Mucosa of rectum (tissue), 2 donors: ENCODE results near the gene FYB1.

Experiments used
- H3K27ac ChIP-seq, 2 donors: one replicate each; pipeline ENCODE4 v1.7.0; 2013; ENCODE audit warnings: inconsistent platforms in 2 of 2, low read depth in 2 of 2, low read length in 2 of 2
- H3K27me3 ChIP-seq, 2 donors: one replicate each; pipeline ENCODE4 v1.7.0; 2013; ENCODE audit warnings: low read length in 2 of 2; ENCODE audit not compliant: control insufficient read depth in 2 of 2, insufficient read depth in 2 of 2
- H3K36me3 ChIP-seq, 2 donors: one replicate each; pipeline ENCODE4 v1.7.0; 2013; ENCODE audit warnings: low read length in 2 of 2; ENCODE audit not compliant: control insufficient read depth in 2 of 2, insufficient read depth in 2 of 2
- H3K4me1 ChIP-seq, 2 donors: one replicate each; pipeline ENCODE4 v1.7.0; 2013; ENCODE audit warnings: low read length in 2 of 2, mild to moderate bottlenecking in 1 of 2; ENCODE audit not compliant: control insufficient read depth in 2 of 2, insufficient read depth in 2 of 2
- H3K4me3 ChIP-seq, 2 donors: one replicate each; pipeline ENCODE4 v1.7.0; 2013; ENCODE audit warnings: low read length in 2 of 2
- H3K9ac ChIP-seq, 2 donors: one replicate each; pipeline ENCODE4 v1.7.0; 2013; ENCODE audit warnings: low read length in 2 of 2, low read depth in 1 of 2, mild to moderate bottlenecking in 1 of 2
- H3K9me3 ChIP-seq, 2 donors: one replicate each; pipeline ENCODE4 v1.7.0; 2013; ENCODE audit warnings: low read length in 2 of 2; ENCODE audit not compliant: control insufficient read depth in 2 of 2
- donor health status: healthy.
- donor health status: Normal muscosa, but diverticular disease.

Gene FYB1

DNA sequence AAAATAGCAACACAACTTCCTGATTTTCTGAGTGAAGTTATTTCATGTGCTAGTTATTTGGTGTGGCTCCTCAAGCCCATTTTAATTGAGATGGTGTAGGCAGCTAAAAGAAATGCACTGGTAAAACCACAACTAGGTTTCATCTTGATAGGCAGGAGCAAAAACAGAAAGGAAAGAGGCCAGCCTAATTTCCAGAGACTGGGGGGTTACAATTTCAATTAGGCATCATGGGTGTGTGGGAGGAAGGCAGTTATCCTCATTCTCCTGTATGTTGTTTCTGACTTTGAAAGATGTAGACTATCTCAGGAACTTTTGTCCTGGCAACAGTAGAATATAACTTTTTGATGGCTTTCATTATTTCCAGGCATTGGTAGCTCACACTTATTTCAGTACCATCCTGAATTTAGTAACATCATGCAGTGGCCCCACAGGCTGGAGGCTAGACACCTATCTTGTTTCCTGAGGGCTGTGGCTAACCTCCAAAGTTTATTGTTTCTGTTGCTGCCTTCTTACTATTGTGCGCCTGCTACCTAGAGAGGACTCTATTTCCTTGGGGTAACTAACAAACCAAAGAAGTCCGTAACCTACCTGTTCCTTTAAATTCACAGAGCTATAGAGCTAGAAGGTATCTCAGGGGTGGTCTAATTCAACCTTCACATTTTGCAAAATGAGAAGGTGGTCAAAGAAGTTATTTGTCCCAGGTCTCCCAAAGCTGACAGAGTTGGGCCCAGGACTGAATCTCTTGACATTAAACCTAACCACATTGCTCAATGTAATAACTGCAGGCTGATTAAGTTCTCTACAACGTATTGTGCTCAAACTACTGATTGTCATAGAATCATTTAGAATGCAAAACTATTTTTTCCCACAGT is 42.4 kb downstream of the FYB1 start:
- H3K9me3 ChIP-seq = no peaks in the 10 kb centered on the region
- H3K9ac ChIP-seq = no peak overlapping the region
- no peaks in the 10 kb centered on the region for H3K27me3 ChIP-seq
- H3K4me3 ChIP-seq = no peak overlapping the region
- H3K27ac ChIP-seq = peak overlapping the region in 1 of 2 donors; percentile 69
- no peaks in the 10 kb centered on the region for H3K4me1 ChIP-seq
- H3K36me3 ChIP-seq = no peaks in the 10 kb centered on the region

DNA sequence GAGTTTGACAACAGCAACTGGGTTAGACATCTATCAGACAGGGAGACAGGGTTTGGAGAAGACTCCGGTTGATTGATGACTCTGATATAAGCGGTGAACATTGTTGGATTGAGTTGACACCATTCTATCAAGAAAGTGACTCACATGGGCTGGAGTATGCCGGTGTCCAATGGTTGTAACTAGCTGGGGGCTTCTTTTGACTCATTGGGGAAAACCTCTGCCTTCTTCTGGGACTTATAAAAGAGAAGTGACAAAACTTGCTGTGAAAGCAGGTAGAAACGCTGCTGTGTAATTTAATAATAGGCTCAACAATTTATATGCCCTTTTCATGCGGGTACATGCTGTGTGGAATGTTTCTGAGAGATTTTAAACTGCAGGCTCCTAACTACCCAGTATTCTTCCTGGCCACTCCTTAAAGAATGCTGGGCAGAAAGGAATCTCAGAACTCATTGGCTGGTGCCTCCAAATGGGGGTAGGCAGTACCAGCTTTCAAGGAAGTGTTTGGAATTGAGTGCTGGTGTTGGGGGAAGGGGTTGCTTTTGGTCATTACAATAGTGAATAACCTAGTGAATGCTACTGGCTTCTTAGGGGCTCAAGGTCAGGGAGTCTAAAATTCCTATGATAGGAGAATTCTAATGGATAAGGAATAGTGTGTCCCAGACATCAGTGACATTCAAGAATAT is 43.9 kb downstream of the FYB1 start:
- H3K27ac ChIP-seq = peak overlapping the region; percentile 23 to 41

DNA sequence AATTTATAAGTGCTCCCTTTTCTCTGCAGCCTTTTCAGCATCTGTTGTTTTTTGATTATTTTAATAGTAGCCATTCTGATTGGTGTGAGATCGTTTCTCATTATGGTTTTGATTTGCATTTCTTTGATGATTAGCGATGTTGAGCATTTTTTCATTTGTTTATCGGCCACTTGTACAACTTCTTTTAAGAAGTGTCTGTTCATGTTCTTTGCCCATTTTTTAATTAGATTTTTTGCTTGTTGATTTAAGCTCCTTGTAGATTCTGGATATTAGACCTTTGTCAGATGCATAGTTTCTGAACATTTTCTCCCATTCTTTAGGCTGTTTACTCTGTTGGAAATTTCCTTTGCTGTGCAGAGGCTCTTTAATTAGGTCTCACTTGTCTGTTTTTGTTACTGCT is 46.3 kb downstream of the FYB1 start:
- Histone ChIP-seq H3K9me3 (no peaks in the 10 kb centered on the region), H3K27me3 (no peaks in the 10 kb centered on the region), H3K36me3 (no peaks in the 10 kb centered on the region), H3K27ac (no peak overlapping the region), H3K4me3 (no peak overlapping the region), H3K9ac (no peak overlapping the region), H3K4me1 (no peaks in the 10 kb centered on the region)

More for the DNA sequence above, 43.9 kb downstream of the FYB1 start:
- no peaks in the 10 kb centered on the region for H3K27me3 ChIP-seq
- no peaks in the 10 kb centered on the region for H3K9me3 ChIP-seq
- H3K9ac ChIP-seq = no peak overlapping the region
- H3K4me3 ChIP-seq = no peak overlapping the region
- H3K36me3 ChIP-seq = no peaks in the 10 kb centered on the region
- H3K4me1 ChIP-seq = no peaks in the 10 kb centered on the region

DNA sequence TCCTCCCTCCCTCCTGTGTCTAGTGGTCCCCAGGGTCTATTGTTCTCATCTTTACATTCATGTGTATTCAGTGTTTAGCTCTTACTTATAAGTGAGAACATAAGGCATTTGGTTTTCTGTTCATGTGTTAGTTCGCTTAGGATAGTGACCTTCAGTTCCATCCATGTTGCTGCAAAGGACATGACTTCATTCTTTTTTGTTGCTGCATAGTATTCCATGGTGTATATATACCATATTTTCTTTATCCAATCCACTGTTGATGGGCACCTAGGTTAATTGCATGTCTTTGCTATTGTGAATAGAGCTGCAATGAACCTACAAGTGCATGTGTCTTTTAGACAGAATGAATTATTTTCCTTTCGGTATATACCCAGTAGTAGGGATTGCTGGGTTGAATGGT is 46.8 kb downstream of the FYB1 start:
- Histone ChIP-seq H3K9ac (no peak overlapping the region), H3K36me3 (no peaks in the 10 kb centered on the region), H3K4me1 (no peaks in the 10 kb centered on the region), H3K4me3 (no peak overlapping the region), H3K27me3 (no peaks in the 10 kb centered on the region), H3K27ac (no peak overlapping the region), H3K9me3 (no peaks in the 10 kb centered on the region)

DNA sequence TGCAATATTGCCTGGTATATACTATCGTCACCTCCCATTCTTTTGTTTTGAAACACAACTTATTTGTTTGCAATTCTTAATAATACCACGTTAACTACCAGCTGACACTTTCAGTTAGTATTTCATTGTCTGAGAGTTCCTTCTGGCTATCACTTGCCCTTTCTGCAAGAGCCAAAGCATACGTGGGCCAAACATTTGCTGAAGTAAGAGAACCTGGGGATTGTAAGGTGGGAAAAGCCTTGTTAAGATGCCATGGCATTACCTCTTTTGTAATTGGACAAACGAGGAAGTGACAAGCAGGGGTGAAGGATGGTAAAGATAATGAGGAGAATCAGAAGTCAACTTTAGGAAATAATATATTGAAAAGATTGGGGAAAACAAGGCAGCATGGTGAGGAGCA is 47.7 kb downstream of the FYB1 start:
- Histone ChIP-seq H3K27ac (no peak overlapping the region), H3K36me3 (no peaks in the 10 kb centered on the region), H3K4me3 (no peak overlapping the region), H3K4me1 (no peaks in the 10 kb centered on the region), H3K27me3 (no peaks in the 10 kb centered on the region), H3K9ac (no peak overlapping the region), H3K9me3 (no peaks in the 10 kb centered on the region)

DNA sequence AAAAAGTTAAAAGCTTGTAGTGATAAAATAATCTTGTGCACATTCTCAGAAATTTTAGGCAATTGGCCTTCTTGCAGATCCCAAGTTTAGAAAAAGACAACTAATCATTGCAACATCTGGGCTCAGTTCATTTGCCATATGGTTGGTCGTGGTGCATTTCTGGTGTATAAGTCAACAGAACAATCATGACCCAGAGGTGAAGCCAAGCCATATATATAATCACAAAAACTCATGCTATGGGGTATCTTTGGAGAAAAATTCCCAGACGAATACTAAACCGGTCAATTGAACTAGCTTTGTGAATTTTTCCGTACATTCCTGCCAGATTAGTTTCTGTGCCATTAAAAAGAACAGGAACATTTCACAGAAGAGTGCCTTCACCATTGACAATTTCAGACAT is 50.3 kb downstream of the FYB1 start:
- H3K9me3 ChIP-seq = no peaks in the 10 kb centered on the region
- H3K4me1 ChIP-seq = no peaks in the 10 kb centered on the region
- H3K4me3 ChIP-seq = no peak overlapping the region
- no peak overlapping the region for H3K9ac ChIP-seq
- H3K27ac ChIP-seq = no peak overlapping the region
- no peaks in the 10 kb centered on the region for H3K27me3 ChIP-seq
- H3K36me3 ChIP-seq = no peaks in the 10 kb centered on the region

DNA sequence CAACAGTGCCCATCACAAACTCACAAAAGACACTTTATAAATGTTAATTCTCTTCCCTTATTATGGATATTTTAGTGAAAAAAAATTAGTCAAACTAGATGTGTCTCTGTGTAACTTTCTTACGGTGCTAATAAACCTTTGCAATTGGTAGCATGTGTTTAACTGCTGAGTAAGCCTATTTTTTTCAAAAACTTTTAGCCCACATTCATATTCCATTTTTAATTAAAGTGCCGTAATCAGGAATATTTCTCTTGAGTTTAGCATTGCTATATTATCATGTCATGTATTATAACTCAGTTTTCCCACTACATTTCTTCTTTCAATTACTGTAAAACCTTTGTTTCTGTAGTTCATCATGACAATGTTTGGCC is 51.4 kb downstream of the FYB1 start:
- no peak overlapping the region for H3K9ac ChIP-seq
- no peaks in the 10 kb centered on the region for H3K4me1 ChIP-seq
- H3K27me3 ChIP-seq = no peaks in the 10 kb centered on the region
- H3K36me3 ChIP-seq = no peaks in the 10 kb centered on the region
- H3K4me3 ChIP-seq = no peak overlapping the region
- no peaks in the 10 kb centered on the region for H3K9me3 ChIP-seq
- no peak overlapping the region for H3K27ac ChIP-seq

DNA sequence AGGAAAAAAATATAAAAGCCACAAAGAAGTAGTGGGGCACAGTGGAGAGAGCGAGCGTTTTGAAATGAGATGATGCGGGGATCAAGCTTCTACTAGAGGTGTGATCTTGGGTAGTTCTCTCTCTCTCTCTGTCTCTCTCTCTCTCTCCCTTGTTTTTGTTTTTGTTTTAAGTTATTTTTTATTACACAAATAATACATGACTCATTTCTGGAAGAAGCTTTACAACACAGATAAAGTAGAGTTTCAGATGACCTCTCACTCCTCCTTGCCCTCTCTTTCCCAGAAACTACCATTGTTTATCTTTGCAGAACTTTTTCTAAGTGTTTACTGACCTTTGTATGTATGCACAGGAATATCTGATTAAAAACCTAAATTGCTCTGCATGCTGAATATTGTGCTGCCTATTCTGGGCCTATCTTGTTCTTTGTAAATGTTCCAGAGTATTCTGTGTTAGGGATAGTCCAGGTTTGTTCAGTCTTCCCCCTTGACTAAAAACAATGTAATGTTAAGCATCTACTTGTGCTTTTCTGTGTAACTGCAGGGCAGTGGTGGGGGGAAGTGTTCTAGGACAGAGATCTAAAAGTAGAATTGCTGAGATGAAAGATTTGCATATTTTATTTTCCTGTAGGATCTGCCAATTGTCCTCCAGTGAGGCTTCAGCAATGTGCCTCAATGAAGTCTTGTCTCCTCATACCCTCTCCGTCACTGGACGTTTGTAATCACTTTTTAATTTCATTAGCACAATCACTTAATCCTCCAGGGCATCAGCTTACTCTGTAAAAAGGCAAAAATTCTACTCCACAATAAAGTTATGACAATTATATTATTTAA is 52.0 kb downstream of the FYB1 start:
- Histone ChIP-seq H3K4me1 (no peaks in the 10 kb centered on the region), H3K27me3 (no peaks in the 10 kb centered on the region), H3K27ac (peak overlapping the region in 1 of 2 donors; percentile 9), H3K4me3 (no peak overlapping the region), H3K36me3 (no peaks in the 10 kb centered on the region), H3K9ac (no peak overlapping the region), H3K9me3 (no peaks in the 10 kb centered on the region)

DNA sequence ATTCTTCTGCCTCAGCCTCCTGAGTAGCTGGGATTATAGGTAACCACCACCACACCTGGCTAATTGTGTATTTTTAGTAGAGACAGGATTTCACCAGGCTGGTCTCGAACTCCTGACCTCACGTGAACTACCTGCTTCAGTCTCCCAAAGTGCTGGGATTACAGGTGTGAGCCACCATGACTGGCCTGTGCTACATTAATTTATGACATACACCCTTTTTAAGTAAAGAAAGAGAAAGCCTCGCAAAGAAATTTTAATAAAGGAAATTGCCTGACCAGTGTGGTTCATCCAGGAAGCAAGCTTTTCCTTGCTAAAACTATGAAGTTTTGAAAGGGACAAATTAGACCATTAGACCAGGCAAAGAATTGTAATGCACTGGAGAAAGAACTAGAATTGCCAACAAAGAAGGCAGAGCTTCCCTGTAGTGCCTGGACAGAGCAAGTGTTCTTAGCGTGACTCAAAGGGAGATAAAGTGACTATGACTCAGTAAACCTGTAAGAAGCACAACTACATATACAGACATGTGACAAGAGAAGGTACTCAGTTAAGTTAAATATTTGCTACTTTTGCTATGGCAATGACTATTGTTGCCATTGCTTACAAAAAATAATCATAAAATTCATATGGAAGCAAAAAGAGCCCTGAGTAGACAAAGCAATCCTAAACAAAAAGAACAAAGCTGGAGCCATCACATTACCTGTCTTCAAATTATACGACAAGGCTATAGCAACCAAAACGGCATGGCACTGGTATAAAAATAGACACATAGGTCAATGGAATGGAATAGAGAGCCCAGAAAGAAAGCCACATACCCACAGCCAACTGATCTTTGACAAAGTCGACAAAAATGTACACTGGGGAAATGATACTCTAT is 54.6 kb downstream of the FYB1 start:
- Histone ChIP-seq H3K36me3 (no peaks in the 10 kb centered on the region), H3K27ac (no peak overlapping the region), H3K9me3 (no peaks in the 10 kb centered on the region), H3K27me3 (no peaks in the 10 kb centered on the region), H3K4me1 (no peaks in the 10 kb centered on the region), H3K9ac (no peak overlapping the region), H3K4me3 (no peak overlapping the region)
